ENCODE measurements around the gene MRC2. TPM values are rescaled to one million over a fixed set of nuclear protein-coding genes. Genes with fewer than 3 reads are reported as not detected.

The MRC2 gene
- total RNA-seq, 1 donor from 2014 or later = 120 TPM

DNA sequence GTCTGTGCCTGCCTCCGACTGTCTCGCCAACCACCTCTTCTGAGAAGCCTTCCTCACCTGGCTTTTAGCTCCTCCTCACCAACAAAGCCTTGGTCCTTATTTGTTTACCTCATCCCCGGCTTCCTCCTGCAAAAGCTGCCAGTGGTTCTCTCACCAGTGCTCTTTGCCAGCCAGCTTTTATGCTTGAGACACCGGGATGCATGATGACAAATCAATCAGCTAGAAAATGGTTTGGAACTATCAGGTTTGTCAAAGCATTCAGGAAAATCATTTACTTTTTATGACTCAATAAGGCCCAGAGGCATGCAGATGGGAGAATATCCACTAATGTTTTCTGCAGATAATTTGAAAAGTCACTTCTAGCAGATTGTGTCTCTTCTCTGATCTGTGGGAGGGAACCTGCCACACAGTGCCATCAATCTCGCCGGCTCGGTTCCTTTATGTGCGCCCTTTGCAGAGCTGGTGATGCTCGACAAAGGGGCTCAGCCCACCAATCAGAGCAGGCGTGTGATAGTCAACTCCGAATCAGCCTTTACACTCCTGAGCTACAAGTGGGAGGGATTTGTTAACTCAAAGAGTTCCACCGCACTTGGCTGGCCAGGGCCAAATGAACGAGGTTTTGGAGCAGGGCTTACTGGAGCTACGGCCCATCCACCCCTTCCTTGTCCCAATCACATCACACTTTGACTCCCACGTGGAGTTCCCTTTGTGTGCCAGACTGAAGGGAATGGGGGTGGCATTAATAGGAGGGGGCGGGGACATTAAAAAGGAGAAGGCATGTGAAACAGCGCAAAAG, 85.8 kb downstream of the MRC2 start:
- Mint-ChIP-seq H3K4me3 (ENCODE audit: unreplicated experiment) (no peak overlapping the region), H3K27me3 (ENCODE audit: unreplicated experiment) (peaks cover 5% of the 10 kb centered on the region), H3K4me1 (ENCODE audit: unreplicated experiment) (peaks cover 5% of the 10 kb centered on the region), H3K36me3 (ENCODE audit: low read depth, unreplicated experiment) (peaks cover 6% of the 10 kb centered on the region), H3K27ac (ENCODE audit: unreplicated experiment) (no peak overlapping the region), H3K9me3 (ENCODE audit: unreplicated experiment) (no peaks in the 10 kb centered on the region)
- TF ChIP-seq, protein P1, sequence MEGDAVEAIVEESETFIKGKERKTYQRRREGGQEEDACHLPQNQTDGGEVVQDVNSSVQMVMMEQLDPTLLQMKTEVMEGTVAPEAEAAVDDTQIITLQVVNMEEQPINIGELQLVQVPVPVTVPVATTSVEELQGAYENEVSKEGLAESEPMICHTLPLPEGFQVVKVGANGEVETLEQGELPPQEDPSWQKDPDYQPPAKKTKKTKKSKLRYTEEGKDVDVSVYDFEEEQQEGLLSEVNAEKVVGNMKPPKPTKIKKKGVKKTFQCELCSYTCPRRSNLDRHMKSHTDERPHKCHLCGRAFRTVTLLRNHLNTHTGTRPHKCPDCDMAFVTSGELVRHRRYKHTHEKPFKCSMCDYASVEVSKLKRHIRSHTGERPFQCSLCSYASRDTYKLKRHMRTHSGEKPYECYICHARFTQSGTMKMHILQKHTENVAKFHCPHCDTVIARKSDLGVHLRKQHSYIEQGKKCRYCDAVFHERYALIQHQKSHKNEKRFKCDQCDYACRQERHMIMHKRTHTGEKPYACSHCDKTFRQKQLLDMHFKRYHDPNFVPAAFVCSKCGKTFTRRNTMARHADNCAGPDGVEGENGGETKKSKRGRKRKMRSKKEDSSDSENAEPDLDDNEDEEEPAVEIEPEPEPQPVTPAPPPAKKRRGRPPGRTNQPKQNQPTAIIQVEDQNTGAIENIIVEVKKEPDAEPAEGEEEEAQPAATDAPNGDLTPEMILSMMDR (IDR thresholded peaks at IDR 0.05; ENCODE audit: unreplicated experiment) = no peak
- DNase-seq (ENCODE audit: low spot score) = no peak

DNA sequence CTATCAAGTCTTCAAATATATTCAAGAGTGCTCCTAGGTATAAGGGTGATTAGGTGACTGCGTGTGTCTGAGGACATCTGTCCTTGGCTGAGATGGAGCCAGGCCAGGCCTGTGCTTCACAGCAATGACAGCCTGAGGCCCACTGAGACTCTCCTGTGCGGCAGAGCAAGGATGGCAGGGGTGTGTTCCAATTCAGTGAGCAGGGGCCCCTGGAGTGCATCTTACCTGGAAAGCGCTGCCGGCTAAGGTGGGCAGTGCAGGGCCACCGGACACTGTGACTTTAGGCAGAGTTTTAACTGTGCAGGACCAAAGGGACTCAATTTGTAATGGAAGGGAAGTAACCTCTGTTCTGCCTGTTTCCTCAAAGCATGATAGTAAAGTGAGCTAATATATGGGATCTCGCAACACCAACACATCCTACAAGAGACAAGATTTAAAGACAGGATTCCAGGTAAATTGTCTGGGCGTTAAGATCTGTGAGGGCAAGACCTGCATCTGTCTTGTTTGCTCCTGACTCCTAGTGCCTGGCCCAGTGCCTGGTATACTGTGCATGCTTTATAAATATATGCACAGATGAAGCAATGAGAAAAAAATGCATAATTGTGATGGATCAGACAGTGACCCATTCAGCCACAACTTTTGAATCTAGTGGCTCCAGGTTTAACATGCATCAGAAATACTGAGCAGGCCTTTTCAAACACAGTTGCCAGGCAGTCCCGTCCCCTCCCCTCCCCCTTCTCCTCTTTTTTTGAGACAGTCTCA, 86.7 kb downstream of the MRC2 start:
- H3K4me1 Mint-ChIP-seq (ENCODE audit: unreplicated experiment) = peaks cover 5% of the 10 kb centered on the region
- no peaks in the 10 kb centered on the region for H3K9me3 Mint-ChIP-seq (ENCODE audit: unreplicated experiment)
- H3K36me3 Mint-ChIP-seq (ENCODE audit: low read depth, unreplicated experiment) = no peaks in the 10 kb centered on the region
- H3K27ac Mint-ChIP-seq (ENCODE audit: unreplicated experiment) = no peak overlapping the region
- TF ChIP-seq, protein P1 (IDR thresholded peaks at IDR 0.05; ENCODE audit: unreplicated experiment) = no peak
- no peak for DNase-seq (ENCODE audit: low spot score)
- H3K27me3 Mint-ChIP-seq (ENCODE audit: unreplicated experiment) = peaks cover 5% of the 10 kb centered on the region
- H3K4me3 Mint-ChIP-seq (ENCODE audit: unreplicated experiment) = no peak overlapping the region

DNA sequence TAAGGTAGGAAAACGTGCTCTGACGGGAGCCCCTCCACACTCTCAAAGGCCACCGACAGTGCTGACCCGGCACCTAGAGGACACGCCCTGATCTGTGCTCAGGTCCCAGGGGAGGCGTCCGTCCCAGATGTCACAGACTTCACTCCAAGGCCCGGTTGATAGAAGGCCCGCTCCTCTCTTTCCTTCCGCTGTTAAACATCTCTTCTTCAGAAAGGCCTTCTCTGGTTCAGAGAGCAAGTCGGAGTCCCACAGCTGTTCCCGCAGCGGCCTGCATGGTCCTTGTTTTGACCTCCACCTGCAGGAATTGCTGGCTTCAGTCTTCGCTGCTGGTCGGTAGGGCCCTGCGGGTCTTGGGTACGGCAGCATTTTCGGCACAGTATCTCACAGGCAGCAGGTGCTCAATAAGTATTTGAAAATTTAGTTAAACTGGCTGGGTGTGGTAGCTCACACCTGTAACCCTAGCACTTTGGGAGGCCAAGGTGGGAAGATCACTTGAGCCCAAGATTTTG, 88.5 kb downstream of the MRC2 start:
- TF ChIP-seq, protein P1 (IDR thresholded peaks at IDR 0.05; ENCODE audit: unreplicated experiment) = no peak
- no peak for DNase-seq (ENCODE audit: low spot score)
- Mint-ChIP-seq H3K4me1 (ENCODE audit: unreplicated experiment) (peaks cover 5% of the 10 kb centered on the region), H3K36me3 (ENCODE audit: low read depth, unreplicated experiment) (no peaks in the 10 kb centered on the region), H3K9me3 (ENCODE audit: unreplicated experiment) (no peaks in the 10 kb centered on the region), H3K27ac (ENCODE audit: unreplicated experiment) (no peak overlapping the region), H3K4me3 (ENCODE audit: unreplicated experiment) (no peak overlapping the region), H3K27me3 (ENCODE audit: unreplicated experiment) (peaks cover 5% of the 10 kb centered on the region)

DNA sequence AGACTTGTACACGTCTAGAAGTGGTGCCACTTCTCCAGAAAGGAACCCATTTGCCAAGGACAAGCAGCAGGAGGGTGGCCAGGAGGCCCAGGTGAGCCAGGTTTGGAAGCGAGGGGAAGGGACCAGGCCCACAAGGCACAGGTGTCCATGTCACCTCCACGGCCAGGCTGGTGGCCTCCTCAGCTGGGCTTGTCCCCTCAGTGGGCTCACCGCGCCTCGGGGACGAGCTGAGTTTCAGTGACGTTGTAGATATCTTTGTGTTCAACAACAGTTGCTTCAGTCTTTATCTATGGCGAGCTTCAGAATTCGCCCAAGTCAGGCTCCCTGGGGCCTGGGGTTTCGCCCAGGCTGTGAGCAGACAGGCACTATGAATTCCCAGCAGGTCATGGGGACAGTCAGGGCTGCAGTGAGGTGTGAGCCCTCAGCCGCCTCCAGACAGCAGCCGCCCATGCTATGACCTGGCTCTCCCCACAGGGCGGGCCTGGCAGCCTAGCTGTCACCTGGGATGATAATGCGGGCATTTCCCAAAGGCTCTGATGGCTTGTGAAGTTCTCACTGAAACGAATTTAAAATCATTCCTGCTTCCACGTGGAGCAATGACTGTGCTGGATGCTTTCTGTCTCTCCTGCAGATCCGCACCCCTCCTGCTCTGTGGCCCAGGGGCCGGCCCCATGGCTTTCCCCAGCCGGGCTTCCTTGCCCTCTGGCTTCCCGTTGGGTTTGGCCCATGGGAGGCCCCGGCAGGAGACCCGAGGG, 89.5 kb downstream of the MRC2 start:
- no peaks in the 10 kb centered on the region for H3K9me3 Mint-ChIP-seq (ENCODE audit: unreplicated experiment)
- peaks cover 5% of the 10 kb centered on the region for H3K4me1 Mint-ChIP-seq (ENCODE audit: unreplicated experiment)
- no peak for DNase-seq (ENCODE audit: low spot score)
- H3K27ac Mint-ChIP-seq (ENCODE audit: unreplicated experiment) = no peak overlapping the region
- no peak overlapping the region for H3K4me3 Mint-ChIP-seq (ENCODE audit: unreplicated experiment)
- TF ChIP-seq, protein P1 (IDR thresholded peaks at IDR 0.05; ENCODE audit: unreplicated experiment) = no peak
- H3K36me3 Mint-ChIP-seq (ENCODE audit: low read depth, unreplicated experiment) = no peaks in the 10 kb centered on the region
- peaks cover 5% of the 10 kb centered on the region for H3K27me3 Mint-ChIP-seq (ENCODE audit: unreplicated experiment)
